Ovary (tissue), 9 donors: ENCODE data around the gene HSFX3. TPM values are rescaled to one million over a fixed set of nuclear protein-coding genes. Genes with fewer than 3 reads are reported as not detected.
A peak's percentile ranks its signal among the peaks of the same experiment; 100 is the strongest.
"Not testable (repeated sequence)": the region's sequence is repeated elsewhere in the genome, so short reads cannot be mapped to it uniquely, and the experiment has no call there.

Experiments used
- DNase-seq, 5 donors: peaks; one replicate each; pipeline ENCODE4 v3.0.0-alpha.2; 2019 to 2020
- H3K27ac ChIP-seq, 2 donors: fragments of 200-600 bp; one replicate each; pipeline versions ENCODE4 v1.5.1 to v1.8.0; 2019 to 2022
- H3K27me3 ChIP-seq: fragments of 200-600 bp; one replicate; pipeline ENCODE4 v1.8.0; 2022
- H3K36me3 ChIP-seq: fragments of 200-600 bp; sonication (generic); one replicate; pipeline ENCODE4 v1.5.1; 2019
- H3K4me1 ChIP-seq: one replicate; pipeline ENCODE4 v1.8.1; 2013; ENCODE audit warnings: mild to moderate bottlenecking, moderate library complexity; ENCODE audit not compliant: insufficient read depth
- H3K4me3 ChIP-seq: fragments of 200-600 bp; sonication (generic); one replicate; pipeline ENCODE4 v1.5.1; 2017
- H3K9me3 ChIP-seq, 2 donors: fragments of 200-600 bp in 1 of 2; sonication (generic) in 1 of 2; one replicate each; pipeline versions ENCODE4 v1.5.1 to v1.8.1; 2013 to 2019; ENCODE audit warnings: mild to moderate bottlenecking in 1 of 2, moderate library complexity in 1 of 2
- EP300 ChIP-seq: sonication (generic); formaldehyde crosslinking; IDR thresholded peaks from one replicate; pipeline ENCODE4 v1.6.1; 2017; ENCODE audit warnings: antibody characterized with exemption
- POLR2A ChIP-seq: fragments of 450-650 bp; IDR thresholded peaks from one replicate; pipeline ENCODE4 v1.6.1; 2017; ENCODE audit warnings: antibody characterized with exemption, mild to moderate bottlenecking, moderate library complexity
- WGBS, 3 donors: extraction: QIAGEN DNeasy Blood & Tissue Kit in 1 of 3; methylation state at CpG; one replicate each; pipeline versions ENCODE4 v1.1.5 to v1.1.7; 2013 to 2017; 5-methylcytosine and 5-hydroxymethylcytosine counted together
- intact Hi-C, 4 donors: fragments of 100-400 bp; cut with DNase I; formaldehyde crosslinking; loops; one replicate each; pipeline versions ENCODE4 v1.11.0 to v1.15.1; 2022 to 2023
- polyA plus RNA-seq, 2 donors: library from polyadenylated mRNA; stranded (reverse); fragments of 200-250 nt in 1 of 2; fragments of 350-450 nt in 1 of 2; fragmentation: Illumina TruSeq in 1 of 2; extraction: RNeasy Lipid Tissue Mini Kit (QIAGEN cat#74804) in 1 of 2; gene quantifications; one replicate each; pipeline ENCODE4 v1.2.3, GENCODE V29; 2013 to 2014
- total RNA-seq, 7 donors: library from RNA; depleted of rRNA in 2 of 7; stranded (reverse); fragments of >200 nt in 2 of 7; fragmentation: NEBNext Ultra II Directional in 3 of 7; extraction: Animal tissue kit (Norgen Biotek cat#: 25700) in 3 of 7; gene quantifications; one replicate each; pipeline versions ENCODE4 v1.1.0 to v1.2.4, GENCODE V29; 2016 to 2023
- TF ChIP-seq, protein P1 (sequence below), 3 donors: fragments of 450-650 bp in 2 of 3; fragments of 200-600 bp in 1 of 3; IDR thresholded peaks; one replicate each; pipeline versions ENCODE4 v1.5.1 to v1.8.0; 2016 to 2022; ENCODE audit warnings: antibody characterized with exemption in 3 of 3, mild to moderate bottlenecking in 1 of 3
- donor health status: DM: no; HTN: no; CAD: no; lungs with moderate emphysema.
- donor health status: DM: no; HTN: no; CAD: no.
- donor health status: Bipolar disorder and iron deficiency.
- donor health status: DM: yes; HTN: yes; CAD: no.
- donor health status: DM: no; HTN: no; CAD: no.
- donor health status: DM: yes; HTN: yes; CAD: no.

Gene HSFX3
- total and polyA plus RNA-seq, 9 donors: not detected

- H3K4me3 ChIP-seq: peak within 1 kb of the TSS; percentile 45
- intact Hi-C loops: no loop called here
Observed at GRCh38 chrX:149504915-149505651, 44.6 kb downstream of the HSFX3 start, which contains the start of gene IDS. Gene IDS, minus strand, starts transcription at chrX:149505306. Its CDS starts 169 bp downstream, at chrX:149505137.

DNA sequence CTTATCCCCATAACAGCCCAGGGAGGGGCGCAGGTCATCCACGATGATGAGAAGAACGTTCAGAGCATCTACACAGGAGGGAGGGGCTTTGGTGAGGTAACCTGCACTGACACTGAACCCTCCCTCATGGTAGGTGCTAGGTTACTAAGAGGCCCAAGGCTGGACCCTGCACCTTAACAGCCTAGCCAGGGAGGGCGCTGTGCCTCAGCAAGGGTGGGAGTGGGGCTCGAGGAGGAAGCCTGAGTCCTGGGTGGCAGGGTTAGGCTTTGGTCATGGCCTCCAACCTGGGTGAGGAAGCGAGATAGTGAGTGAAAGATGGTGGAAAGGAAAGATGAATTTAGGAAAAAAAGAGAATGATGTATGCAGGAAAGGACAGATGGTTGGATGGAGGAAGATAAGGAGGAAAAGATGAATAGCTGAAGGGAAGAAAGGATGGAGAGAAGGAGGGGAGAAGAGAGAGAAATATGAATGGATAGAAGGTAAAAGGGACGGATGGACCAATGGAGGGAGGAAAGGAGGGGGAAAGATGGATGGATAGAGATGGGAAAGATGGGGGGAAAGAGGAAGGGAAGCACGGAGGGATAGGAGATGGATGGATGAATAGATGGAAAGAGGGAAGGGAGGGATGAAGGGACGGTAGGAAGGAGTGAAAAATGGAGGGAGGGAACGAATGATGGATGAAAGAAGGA, 45.4 kb downstream of the HSFX3 start:
- intact Hi-C loops: no loop called here
- DNase-seq: peak in 2 of 5 donors; percentile 38 to 42

More at GRCh38 chrX:149504915-149505651, 44.6 kb downstream of the HSFX3 start, which contains the start of gene IDS:
- H3K27ac ChIP-seq: peak within 1 kb of the TSS; percentile 19 to 73
- peak; percentile 86 to 91 (median 88) for DNase-seq
- no peaks in the 10 kb centered on the region for H3K36me3 ChIP-seq
- peaks cover 3% of the 10 kb centered on the region for H3K4me1 ChIP-seq
- TF ChIP-seq POLR2A (peak; percentile 86), EP300 (no peak)
- TF ChIP-seq, protein P1, sequence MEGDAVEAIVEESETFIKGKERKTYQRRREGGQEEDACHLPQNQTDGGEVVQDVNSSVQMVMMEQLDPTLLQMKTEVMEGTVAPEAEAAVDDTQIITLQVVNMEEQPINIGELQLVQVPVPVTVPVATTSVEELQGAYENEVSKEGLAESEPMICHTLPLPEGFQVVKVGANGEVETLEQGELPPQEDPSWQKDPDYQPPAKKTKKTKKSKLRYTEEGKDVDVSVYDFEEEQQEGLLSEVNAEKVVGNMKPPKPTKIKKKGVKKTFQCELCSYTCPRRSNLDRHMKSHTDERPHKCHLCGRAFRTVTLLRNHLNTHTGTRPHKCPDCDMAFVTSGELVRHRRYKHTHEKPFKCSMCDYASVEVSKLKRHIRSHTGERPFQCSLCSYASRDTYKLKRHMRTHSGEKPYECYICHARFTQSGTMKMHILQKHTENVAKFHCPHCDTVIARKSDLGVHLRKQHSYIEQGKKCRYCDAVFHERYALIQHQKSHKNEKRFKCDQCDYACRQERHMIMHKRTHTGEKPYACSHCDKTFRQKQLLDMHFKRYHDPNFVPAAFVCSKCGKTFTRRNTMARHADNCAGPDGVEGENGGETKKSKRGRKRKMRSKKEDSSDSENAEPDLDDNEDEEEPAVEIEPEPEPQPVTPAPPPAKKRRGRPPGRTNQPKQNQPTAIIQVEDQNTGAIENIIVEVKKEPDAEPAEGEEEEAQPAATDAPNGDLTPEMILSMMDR (IDR thresholded peaks at IDR 0.05): no peak
- no peaks in the 10 kb centered on the region for H3K27me3 ChIP-seq
- no peaks in the 10 kb centered on the region for H3K9me3 ChIP-seq
- 27 to 38% (median 33%) methylated on average over 54 of the region's 54 CpGs for WGBS, 3 donors

GRCh38 chrX:149503446-149503845, 46.3 kb downstream of the HSFX3 start:
- H3K4me1 ChIP-seq, H3K27ac ChIP-seq, H3K27me3 ChIP-seq, intact Hi-C loops, H3K9me3 ChIP-seq, H3K4me3 ChIP-seq, H3K36me3 ChIP-seq: not testable (repeated sequence)
- peak in 1 of 5 donors; percentile 41 for DNase-seq
- 41 to 83% (median 63%) methylated on average over 2 to 6 of the region's 10 CpGs for WGBS, 3 donors

More for the DNA sequence above, 45.4 kb downstream of the HSFX3 start:
- 42 to 45% (median 42%) methylated on average over 10 of the region's 10 CpGs for WGBS, 3 donors
- Histone ChIP-seq H3K27me3 (no peaks in the 10 kb centered on the region), H3K36me3 (no peaks in the 10 kb centered on the region), H3K9me3 (no peaks in the 10 kb centered on the region), H3K4me1 (peaks cover 3% of the 10 kb centered on the region), H3K27ac (peak overlapping the region; percentile 19 to 73), H3K4me3 (peak overlapping the region; percentile 45)
- TF ChIP-seq, protein P1 (IDR thresholded peaks at IDR 0.05): no peak

DNA sequence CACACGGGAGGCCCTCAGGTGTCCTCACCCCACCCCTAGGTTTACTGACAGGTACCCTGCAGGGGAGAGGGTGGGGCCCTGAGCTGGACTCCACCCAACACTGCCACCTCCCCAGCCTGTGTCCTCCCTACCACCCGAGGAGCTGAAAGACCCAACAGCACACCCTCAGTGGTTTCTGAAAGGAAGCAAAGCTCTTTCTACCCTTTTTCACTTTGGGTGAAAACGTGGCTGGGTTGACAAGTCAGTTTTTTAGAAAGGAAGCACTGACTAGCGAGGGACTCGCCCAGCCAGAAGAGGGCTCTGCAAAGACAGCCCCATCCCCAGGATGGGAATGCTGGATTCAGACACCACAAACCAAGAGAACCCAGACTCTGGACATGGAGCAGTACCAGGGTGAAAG, 46.8 kb downstream of the HSFX3 start:
- H3K4me1 ChIP-seq, H3K36me3 ChIP-seq, DNase-seq, H3K27me3 ChIP-seq, H3K4me3 ChIP-seq, H3K9me3 ChIP-seq, intact Hi-C loops, H3K27ac ChIP-seq: not testable (repeated sequence)
- 58 to 73% (median 65%) methylated on average over 2 to 5 of the region's 5 CpGs for WGBS, 3 donors

- no peaks in the 10 kb centered on the region for H3K27me3 ChIP-seq
- H3K4me1 ChIP-seq: peaks cover 3% of the 10 kb centered on the region
- no peak overlapping the region for H3K27ac ChIP-seq
- no peaks in the 10 kb centered on the region for H3K36me3 ChIP-seq
- intact Hi-C loops: no loop called here
- TF ChIP-seq POLR2A (no peak), EP300 (no peak)
- TF ChIP-seq, protein P1 (IDR thresholded peaks at IDR 0.05): no peak
- whole genome bisulfite sequencing, 3 donors: 56 to 67% (median 62%) methylated on average over 5 of the region's 5 CpGs
- DNase-seq: no peak
- H3K4me3 ChIP-seq: no peak overlapping the region
- no peaks in the 10 kb centered on the region for H3K9me3 ChIP-seq
Observed at GRCh38 chrX:149499766-149500165, 50.0 kb downstream of the HSFX3 start.
